ENCODE measurements around the gene ZBTB2.

Gene ZBTB2

DNA sequence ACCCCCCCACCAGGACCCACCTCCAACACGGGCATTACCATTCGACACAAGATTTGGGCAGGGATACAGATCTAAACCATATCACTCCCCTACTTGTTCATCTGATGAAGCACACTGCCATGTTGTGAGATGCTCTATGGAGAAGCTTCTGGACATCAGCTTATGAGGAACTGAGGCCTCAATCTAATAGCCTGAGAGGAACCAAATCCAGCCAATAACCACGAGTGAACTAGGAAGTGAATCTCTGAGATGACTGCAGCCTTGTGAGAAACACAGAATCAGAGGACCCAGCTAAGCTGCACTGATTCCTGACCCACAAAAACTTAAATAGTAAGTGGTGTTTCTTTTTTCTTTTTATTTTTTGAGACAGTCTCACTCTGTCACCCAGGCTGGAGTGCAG is 21.6 kb upstream of the ZBTB2 start (continued):
- no peak for TF ChIP-seq ISL1 (CRISPR knock-in tag; IDR thresholded peaks at IDR 0.05)

DNA sequence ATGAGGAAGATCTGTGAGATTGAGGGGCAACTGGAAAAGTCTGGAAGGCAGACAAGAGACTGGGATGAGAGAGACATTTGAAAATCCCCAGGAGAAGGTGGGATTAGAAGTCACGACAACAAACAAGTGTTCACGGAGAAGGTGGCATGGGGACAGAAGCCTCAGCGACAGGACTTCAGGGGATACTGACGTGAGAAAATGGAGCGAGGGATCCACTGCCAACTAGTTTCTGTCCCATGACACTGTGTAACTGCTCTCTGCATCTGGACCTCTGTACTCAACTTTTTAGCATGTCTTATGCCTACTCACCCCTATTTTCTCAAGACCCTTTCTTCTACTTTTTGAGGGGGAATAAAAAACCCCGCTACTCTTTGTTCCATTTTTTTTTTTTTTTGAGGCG is 18.3 kb upstream of the ZBTB2 start:
- no peak for ATAC-seq
- no peak for TF ChIP-seq PPARA (CRISPR knock-in tag; IDR thresholded peaks at IDR 0.05; ENCODE audit: borderline replicate concordance)
- TF ChIP-seq, protein P1, sequence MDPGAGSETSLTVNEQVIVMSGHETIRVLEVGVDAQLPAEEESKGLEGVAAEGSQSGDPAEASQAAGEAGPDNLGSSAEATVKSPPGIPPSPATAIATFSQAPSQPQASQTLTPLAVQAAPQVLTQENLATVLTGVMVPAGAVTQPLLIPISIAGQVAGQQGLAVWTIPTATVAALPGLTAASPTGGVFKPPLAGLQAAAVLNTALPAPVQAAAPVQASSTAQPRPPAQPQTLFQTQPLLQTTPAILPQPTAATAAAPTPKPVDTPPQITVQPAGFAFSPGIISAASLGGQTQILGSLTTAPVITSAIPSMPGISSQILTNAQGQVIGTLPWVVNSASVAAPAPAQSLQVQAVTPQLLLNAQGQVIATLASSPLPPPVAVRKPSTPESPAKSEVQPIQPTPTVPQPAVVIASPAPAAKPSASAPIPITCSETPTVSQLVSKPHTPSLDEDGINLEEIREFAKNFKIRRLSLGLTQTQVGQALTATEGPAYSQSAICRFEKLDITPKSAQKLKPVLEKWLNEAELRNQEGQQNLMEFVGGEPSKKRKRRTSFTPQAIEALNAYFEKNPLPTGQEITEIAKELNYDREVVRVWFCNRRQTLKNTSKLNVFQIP (CRISPR knock-in tag; IDR thresholded peaks at IDR 0.05; ENCODE audit: borderline replicate concordance, low read depth), result no peak
- no peak for TF ChIP-seq RARB (CRISPR knock-in tag; IDR thresholded peaks at IDR 0.05)
- TF ChIP-seq, protein P2, sequence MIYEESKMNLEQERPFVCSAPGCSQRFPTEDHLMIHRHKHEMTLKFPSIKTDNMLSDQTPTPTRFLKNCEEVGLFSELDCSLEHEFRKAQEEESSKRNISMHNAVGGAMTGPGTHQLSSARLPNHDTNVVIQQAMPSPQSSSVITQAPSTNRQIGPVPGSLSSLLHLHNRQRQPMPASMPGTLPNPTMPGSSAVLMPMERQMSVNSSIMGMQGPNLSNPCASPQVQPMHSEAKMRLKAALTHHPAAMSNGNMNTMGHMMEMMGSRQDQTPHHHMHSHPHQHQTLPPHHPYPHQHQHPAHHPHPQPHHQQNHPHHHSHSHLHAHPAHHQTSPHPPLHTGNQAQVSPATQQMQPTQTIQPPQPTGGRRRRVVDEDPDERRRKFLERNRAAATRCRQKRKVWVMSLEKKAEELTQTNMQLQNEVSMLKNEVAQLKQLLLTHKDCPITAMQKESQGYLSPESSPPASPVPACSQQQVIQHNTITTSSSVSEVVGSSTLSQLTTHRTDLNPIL (CRISPR knock-in tag; IDR thresholded peaks at IDR 0.05; ENCODE audit: low read depth), result no peak
- no peak for TF ChIP-seq ZFP30 (CRISPR knock-in tag; IDR thresholded peaks at IDR 0.05)
- TF ChIP-seq ZNF70 (CRISPR knock-in tag; IDR thresholded peaks at IDR 0.05), result no peak
- TF ChIP-seq, protein P3, sequence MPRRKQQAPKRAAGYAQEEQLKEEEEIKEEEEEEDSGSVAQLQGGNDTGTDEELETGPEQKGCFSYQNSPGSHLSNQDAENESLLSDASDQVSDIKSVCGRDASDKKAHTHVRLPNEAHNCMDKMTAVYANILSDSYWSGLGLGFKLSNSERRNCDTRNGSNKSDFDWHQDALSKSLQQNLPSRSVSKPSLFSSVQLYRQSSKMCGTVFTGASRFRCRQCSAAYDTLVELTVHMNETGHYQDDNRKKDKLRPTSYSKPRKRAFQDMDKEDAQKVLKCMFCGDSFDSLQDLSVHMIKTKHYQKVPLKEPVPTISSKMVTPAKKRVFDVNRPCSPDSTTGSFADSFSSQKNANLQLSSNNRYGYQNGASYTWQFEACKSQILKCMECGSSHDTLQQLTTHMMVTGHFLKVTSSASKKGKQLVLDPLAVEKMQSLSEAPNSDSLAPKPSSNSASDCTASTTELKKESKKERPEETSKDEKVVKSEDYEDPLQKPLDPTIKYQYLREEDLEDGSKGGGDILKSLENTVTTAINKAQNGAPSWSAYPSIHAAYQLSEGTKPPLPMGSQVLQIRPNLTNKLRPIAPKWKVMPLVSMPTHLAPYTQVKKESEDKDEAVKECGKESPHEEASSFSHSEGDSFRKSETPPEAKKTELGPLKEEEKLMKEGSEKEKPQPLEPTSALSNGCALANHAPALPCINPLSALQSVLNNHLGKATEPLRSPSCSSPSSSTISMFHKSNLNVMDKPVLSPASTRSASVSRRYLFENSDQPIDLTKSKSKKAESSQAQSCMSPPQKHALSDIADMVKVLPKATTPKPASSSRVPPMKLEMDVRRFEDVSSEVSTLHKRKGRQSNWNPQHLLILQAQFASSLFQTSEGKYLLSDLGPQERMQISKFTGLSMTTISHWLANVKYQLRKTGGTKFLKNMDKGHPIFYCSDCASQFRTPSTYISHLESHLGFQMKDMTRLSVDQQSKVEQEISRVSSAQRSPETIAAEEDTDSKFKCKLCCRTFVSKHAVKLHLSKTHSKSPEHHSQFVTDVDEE (CRISPR knock-in tag; IDR thresholded peaks at IDR 0.05), result no peak
- no peak for TF ChIP-seq ISL1 (CRISPR knock-in tag; IDR thresholded peaks at IDR 0.05)

DNA sequence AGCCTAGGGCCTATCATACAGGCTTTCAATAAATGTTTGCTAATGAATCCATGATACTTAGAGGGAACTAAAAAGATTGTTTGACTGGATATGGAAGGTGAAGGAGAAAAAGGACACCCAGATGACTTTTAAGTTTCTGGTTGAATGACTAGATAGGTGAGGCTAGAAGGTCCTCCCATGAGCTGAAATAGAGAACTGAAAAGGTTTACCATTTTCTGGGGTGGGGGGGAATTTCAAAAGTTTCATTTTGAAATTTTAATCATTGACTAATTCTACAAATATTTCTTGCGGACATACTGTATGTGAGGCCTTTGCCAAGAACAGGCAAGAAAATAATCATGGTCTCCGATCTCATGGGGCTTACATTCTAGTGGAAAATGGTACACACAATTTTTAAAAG is 17.9 kb upstream of the ZBTB2 start:
- ATAC-seq, result no peak
- TF ChIP-seq ISL1 (CRISPR knock-in tag; IDR thresholded peaks at IDR 0.05) (no peak), ZC3H10 (CRISPR knock-in tag; IDR thresholded peaks at IDR 0.05) (no peak), ZNF70 (CRISPR knock-in tag; IDR thresholded peaks at IDR 0.05) (no peak), TCF4 (CRISPR knock-in tag; IDR thresholded peaks at IDR 0.05; ENCODE audit: borderline replicate concordance) (no peak), ZNF565 (CRISPR knock-in tag; conservative IDR thresholded peaks at IDR 0.05; ENCODE audit: low read depth) (no peak), ARNTL (CRISPR knock-in tag; IDR thresholded peaks at IDR 0.05; ENCODE audit: borderline replicate concordance, low read depth) (no peak)
- TF ChIP-seq, protein P2 (CRISPR knock-in tag; IDR thresholded peaks at IDR 0.05; ENCODE audit: low read depth), result no peak
- TF ChIP-seq, protein P4, sequence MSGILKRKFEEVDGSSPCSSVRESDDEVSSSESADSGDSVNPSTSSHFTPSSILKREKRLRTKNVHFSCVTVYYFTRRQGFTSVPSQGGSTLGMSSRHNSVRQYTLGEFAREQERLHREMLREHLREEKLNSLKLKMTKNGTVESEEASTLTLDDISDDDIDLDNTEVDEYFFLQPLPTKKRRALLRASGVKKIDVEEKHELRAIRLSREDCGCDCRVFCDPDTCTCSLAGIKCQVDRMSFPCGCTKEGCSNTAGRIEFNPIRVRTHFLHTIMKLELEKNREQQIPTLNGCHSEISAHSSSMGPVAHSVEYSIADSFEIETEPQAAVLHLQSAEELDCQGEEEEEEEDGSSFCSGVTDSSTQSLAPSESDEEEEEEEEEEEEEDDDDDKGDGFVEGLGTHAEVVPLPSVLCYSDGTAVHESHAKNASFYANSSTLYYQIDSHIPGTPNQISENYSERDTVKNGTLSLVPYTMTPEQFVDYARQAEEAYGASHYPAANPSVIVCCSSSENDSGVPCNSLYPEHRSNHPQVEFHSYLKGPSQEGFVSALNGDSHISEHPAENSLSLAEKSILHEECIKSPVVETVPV (CRISPR knock-in tag; IDR thresholded peaks at IDR 0.05), result no peak
- TF ChIP-seq, protein P5, sequence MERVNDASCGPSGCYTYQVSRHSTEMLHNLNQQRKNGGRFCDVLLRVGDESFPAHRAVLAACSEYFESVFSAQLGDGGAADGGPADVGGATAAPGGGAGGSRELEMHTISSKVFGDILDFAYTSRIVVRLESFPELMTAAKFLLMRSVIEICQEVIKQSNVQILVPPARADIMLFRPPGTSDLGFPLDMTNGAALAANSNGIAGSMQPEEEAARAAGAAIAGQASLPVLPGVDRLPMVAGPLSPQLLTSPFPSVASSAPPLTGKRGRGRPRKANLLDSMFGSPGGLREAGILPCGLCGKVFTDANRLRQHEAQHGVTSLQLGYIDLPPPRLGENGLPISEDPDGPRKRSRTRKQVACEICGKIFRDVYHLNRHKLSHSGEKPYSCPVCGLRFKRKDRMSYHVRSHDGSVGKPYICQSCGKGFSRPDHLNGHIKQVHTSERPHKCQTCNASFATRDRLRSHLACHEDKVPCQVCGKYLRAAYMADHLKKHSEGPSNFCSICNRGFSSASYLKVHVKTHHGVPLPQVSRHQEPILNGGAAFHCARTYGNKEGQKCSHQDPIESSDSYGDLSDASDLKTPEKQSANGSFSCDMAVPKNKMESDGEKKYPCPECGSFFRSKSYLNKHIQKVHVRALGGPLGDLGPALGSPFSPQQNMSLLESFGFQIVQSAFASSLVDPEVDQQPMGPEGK (CRISPR knock-in tag; IDR thresholded peaks at IDR 0.05; ENCODE audit: borderline replicate concordance), result no peak

DNA sequence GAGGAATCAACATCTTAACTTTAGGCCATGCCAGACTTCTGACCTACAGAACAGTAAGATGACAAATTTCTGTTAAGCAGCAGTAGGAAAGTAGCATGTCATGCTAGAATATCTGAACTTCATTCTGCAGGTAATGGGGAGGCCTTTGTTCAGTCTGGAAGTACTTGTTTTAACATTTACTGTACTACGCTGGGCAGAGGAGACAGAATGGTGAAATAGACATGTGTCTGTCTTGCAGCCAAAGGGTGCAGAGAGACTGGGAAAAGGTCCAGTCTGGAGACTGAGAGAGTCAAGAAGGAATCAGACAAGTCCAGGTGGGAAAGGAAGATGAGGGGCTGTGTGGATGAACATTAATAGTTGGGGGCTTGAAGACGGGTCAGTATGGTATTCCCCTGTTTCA is 17.5 kb upstream of the ZBTB2 start:
- TF ChIP-seq, protein P5 (CRISPR knock-in tag; IDR thresholded peaks at IDR 0.05; ENCODE audit: borderline replicate concordance), result no peak
- TF ChIP-seq TOX (CRISPR knock-in tag; IDR thresholded peaks at IDR 0.05; ENCODE audit: borderline replicate concordance), result no peak
- no peak; the same call in 2 of the 3 replicates for ATAC-seq

All from SK-N-SH treated with all-trans-retinoic acid at 6 μM for 48 hours (cell line).